ENCODE data around the gene SLC9A3.

DNA sequence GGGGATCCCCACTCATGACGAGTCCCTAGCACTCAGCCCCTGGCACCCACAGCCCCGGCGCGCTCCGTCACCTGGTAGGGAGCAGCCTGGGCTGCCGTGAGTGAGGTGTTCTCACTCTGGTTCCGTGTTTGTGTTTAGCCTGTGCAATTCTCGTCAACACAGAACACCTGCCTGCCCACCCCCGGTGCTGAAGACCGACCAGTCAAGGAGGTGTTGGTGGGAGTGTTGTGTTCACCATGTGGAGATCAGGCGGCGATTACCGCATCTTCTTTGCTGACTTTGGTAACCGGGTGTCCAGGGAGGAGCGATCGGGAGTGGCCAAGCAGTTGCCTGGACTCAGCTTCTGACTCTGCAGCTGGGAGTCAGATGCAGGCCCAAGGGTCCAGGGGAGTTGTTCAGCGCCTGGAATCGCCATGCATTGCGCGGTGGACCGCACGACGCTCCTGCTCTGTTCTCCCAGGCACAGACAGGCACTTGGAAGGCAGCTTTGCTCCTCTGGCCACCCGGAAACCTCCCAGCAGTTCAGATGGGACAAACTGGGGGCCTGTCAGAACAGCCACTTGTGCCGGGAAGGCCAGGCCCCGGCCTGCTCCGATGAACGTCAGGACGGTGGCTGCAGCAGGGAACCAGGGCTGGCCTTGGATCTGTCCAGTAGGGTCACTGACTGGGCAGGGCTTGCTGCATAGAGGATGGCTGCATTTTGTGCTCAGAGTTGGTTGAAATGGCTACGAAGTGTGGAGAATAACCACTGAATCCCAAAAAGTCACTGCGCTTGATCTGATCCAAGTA lies 53.1 kb downstream of the SLC9A3 start:
- TF ChIP-seq, protein P1, sequence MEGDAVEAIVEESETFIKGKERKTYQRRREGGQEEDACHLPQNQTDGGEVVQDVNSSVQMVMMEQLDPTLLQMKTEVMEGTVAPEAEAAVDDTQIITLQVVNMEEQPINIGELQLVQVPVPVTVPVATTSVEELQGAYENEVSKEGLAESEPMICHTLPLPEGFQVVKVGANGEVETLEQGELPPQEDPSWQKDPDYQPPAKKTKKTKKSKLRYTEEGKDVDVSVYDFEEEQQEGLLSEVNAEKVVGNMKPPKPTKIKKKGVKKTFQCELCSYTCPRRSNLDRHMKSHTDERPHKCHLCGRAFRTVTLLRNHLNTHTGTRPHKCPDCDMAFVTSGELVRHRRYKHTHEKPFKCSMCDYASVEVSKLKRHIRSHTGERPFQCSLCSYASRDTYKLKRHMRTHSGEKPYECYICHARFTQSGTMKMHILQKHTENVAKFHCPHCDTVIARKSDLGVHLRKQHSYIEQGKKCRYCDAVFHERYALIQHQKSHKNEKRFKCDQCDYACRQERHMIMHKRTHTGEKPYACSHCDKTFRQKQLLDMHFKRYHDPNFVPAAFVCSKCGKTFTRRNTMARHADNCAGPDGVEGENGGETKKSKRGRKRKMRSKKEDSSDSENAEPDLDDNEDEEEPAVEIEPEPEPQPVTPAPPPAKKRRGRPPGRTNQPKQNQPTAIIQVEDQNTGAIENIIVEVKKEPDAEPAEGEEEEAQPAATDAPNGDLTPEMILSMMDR (conservative IDR thresholded peaks at IDR 0.05; ENCODE audit: low read depth, low read length) = no peak
- TF ChIP-seq EZH2 (IDR thresholded peaks at IDR 0.05; ENCODE audit: borderline replicate concordance, low read depth, low read length, poor library complexity, severe bottlenecking) = no peak

Data from A673 (cell line).